NCI-H1048 (cell line): ENCODE results near the gene CCDC194.

ENCODE experiments used
- DNase-seq: peaks from one replicate; lab custom pipeline; 2025; lab: John Stamatoyannopoulos, UW

Gene CCDC194

DNA sequence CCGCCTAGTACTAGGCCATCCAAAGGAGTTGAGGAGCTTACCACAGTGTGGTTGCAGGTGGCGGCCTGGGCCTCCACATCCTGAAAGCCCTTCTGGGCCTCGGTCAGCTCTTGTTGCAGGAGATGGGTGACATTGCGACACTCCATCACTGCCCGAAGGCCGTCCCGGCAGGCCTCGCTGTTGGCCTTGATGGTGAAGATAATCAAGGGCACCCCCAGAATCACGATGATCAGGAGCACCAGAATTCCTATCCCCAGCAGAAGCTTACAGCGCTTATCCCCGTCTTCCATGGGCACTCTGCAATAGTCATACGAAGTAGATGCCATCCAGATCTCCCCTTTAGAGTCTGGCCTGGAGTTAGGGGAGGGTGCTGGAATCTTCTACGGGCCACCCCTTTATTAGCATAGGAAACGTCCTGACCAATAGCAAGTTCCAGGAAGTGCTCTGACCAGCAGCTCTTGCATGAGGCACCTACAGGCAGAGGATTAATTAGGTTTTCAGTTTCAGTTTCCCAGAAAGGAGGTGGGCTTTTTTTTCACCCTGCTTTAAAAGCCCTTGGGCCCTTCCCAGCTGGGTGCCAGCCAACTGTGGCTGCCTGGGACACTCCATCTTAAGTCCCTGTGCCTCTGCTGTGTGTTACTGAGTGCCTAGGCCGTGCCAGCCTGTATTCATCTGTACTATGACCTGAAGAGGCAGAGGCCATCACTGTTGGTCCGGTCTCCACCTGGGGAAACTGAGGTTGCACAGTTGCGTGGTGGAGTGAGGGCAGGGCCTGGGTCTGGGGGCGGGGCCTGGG, 11.5 kb upstream of the CCDC194 start, which contains the start of gene BST2:
Gene BST2 (minus strand): TSS at position 381 of the 796 bp plus-strand sequence. CDS start 55 bp downstream, at position 326.
- no peak for DNase-seq

DNA sequence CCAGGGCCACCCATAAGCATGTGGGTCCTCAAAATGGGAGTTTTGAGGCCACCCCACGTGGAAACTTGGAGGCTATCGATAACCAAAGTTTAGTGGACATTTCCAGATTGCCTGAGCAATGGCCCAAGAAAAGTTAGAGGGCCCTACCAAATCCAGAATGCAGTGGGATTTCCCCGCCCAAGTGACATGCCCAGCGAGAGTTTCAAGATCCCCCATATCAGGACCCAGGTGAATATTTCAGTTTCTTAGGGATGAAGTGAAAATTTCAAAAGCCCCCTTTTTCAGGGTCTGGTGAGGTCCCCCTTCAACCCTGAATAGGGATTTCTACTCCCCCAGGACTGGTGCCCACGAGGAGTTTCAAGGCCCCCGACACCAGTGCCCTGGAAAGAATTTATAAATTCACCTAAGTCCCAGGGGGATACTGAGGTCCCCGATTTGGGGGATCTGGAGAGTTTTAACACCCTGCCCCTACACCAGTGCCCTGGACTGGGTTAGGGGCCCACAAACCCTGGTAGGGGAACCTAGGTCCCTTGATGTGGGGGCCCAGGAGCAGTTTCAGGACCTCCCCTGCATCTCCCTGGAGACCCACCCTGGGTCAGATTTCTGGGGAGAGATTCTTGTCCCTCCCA, 10.7 kb upstream of the CCDC194 start:
- DNase-seq = no peak

DNA sequence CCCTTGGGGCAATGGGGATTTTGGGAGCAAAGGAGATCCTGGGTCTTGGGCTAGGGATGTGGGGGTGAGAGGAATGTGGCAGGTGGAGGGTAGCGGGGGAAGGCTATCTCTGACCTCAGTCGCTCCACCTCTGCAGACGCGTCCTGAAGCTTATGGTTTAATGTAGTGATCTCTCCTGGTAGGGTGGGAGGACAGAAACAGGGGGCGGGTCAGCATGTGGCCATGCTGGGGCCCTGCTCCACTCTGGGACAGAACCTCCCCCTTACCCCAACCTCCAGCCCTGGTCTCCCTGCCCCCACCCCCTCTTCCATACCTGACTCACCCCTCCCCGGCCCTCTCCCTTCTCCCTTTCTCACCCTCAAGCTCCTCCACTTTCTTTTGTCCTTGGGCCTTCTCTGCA, 10.0 kb upstream of the CCDC194 start:
- DNase-seq = no peak

DNA sequence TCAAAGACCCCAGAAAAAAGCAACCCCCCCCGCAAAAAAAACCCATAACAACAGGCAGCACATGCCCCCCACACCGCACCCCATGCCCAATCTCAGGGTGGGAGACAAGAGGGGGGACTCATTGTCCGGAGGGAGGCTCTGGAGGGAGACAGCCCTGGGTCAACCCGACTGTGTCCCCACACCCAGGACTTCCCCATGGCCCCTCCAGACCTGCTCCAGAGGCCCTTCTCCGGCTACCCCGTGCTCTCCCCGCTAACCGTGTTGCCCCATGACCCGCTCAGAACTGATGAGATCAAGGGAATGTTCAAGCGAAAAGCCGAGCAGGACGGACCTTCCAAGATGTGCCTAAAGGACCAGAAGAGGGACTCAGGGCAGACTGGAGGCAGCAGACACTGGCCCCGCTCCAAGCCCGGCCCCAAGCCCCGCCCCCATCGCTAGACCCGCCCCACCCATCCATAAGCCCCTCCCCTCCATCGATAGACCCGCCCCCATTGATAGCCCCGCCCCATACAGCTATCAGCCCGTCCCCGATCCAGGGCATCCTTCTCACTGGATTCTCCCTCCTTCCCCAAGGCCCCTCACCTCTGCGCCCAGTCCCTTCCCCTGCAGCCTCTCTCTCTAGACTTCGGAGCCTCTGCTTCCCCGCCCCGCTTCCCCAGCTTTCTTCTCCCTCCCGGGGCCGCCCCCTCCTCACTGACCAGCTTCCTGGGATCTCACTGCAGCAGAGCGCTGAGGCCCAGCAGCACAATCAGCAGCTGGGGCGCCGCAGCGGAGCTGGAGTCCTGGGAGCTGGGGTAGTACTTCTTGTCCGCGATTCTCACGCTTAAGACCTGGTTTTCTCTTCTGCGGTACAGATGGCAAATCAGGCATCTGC, 9.2 kb upstream of the CCDC194 start:
- no peak for DNase-seq

- no peak for DNase-seq
Measured at GRCh38 chr19:17401628-17402027, 7.6 kb upstream of the CCDC194 start.

DNA sequence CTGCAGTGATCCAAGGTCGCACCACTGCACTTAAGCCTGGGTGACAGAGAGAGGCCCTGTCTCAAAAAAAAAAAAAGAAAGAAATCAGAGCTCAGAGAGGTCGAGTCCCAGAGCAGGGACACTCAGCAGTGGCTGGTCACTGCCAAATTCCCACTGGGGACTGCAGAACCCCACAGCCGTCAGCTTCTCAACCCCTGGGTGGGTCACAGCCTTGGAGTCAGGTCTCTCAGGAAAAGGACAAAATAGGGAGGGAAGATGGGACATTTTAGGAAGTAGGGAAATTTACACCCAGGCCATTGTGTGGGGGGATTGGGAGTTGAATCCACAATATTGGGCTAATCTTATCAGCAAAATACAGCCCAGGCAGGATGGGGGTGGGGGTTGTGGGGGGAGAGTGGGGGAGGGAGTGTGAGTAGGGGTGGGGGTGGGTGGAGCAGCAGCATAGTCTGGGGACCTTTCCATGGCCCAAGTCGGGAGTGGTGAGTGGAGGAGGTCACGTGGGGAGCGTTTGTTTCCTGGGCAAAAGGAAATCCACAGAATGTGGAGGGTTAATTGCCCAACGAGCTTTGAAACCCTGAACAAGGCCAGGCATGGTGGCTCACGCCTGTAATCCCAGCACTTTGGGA, 5.0 kb upstream of the CCDC194 start:
- DNase-seq = no peak

DNA sequence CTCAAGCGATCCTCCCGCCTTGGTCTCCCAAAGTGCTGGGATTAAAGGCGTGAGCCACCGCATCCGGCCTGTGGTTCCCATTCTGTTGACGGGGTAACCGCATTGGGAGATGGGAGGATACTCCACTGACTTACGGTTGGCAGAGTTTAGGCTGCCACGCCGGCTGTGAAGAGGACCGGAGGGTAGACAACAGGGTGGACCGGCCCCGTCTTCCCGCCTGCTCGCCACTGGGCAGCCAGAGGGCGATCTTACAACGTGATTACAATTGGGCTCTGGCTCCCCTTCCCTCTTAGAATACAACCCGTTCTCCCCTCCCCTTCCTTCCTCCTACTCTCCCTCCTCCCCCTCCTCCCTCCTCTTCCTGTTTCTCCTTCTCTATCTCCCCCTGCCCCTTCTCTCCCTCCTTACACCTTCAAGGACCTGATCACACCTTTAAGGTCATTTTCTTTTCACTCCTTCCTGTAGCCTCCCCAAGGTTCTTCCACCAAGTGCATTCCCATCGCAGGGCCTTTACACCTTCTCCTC, 957 bp upstream of the CCDC194 start:
- no peak for DNase-seq

GRCh38 chr19:17393002-17393401, 994 bp downstream of the CCDC194 start:
- DNase-seq = no peak

DNA sequence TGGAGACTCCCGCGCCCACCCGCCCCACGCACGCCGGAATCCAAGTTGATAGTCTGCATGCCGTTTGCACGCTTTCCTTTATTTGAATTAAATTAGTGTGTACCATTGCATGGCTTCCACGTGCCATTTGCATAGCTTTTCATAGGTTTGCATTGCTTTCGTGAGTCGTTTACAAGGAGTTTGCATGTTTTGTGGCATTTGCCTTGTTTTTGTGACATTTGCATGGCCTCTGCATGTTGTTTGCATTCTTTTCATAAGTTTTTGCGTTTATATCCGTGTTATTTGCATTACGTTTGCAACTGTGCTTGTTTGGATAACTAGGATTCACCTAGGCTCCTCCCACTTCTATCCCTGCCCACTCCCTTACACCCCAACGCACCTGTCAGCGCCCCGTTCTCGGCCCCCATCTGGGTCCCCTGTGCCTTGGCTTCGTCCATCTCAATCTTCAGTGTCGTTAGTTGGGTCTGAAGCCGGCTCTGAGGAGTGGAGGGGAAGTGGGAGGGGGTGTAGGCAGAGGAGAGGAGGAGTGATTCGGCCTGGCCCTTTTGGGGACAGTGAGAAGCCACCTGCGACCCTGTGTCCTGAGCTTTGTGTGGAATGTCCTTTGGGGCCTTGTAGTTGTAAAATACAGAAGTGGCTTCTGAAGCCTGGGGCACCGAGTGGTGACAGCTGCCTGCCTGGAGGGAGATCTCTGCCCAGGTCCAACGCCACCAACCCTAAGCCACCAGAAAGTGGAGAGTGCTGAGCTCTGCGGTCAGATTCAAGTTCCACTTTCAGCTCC, 2.4 kb downstream of the CCDC194 start:
- DNase-seq = no peak

DNA sequence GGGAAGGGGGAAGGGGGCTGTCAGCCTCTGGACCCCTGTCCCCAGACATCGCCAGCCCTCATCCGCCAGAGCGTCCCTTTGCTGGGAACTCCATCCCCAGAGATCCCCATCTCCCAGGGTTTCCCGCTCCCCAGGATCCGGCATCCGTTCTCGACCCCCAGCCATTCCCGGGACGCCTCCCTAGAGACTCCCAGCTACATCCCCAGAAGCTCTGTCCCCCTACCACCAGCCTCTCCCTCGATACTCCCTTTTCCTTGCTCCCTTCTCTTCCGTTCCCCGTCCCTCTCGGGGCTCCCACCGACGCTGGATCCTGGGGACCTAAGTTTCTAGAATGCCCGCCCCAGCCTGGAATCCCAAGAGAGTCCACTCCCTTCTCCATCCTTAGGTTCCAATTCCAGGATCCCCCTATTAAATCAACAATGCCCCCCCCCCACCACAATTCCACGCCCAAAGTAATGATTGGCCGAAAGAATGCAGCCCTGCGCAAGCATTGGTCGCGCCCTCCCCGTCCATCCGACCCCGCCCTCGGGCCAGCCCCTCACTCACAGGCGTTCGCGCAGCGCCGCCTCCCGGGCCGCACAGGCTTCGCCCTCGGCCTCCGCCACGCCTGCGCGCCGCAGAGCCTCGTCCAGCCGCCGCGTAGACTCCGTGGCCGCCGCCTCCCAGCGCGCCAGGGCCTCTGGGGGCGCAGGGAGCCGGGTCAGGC, 3.2 kb downstream of the CCDC194 start:
- DNase-seq = peak; percentile 84

DNA sequence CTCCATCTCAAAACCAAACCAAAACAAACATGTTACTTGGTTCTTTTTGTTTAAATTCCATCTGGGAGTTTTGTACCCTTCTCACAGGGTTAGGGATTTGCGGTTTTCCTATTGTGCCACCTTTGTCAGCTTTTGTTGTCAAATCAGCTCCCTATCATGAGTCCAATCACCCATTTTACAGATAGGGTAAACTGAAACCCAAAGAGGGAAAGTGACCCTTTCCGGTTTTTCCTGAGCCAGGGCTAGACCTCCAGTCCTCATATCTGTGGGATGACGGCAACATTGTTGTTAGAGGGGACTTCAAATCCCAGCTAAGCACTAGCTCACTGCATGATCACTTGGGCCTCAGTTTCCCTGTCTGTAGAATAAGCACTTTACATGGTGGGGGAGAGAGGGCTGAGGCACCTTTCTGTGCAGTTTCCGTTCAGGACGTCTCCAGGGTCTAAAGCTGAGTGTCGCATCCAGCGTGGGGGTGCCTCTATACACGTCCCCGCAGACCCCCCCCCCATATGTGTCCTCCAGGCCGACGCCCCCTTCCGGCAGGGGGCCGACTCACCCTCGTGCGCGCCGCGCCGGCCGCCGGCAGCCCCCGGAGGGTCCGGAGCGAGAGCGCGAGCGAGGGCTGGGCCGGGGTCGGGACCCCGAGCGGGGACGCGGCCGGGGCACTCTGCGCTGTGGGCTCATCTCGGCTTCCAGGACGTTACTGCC, 3.9 kb downstream of the CCDC194 start:
- no peak for DNase-seq

- DNase-seq = no peak
Measured at GRCh38 chr19:17389288-17389687, 4.7 kb downstream of the CCDC194 start.

DNA sequence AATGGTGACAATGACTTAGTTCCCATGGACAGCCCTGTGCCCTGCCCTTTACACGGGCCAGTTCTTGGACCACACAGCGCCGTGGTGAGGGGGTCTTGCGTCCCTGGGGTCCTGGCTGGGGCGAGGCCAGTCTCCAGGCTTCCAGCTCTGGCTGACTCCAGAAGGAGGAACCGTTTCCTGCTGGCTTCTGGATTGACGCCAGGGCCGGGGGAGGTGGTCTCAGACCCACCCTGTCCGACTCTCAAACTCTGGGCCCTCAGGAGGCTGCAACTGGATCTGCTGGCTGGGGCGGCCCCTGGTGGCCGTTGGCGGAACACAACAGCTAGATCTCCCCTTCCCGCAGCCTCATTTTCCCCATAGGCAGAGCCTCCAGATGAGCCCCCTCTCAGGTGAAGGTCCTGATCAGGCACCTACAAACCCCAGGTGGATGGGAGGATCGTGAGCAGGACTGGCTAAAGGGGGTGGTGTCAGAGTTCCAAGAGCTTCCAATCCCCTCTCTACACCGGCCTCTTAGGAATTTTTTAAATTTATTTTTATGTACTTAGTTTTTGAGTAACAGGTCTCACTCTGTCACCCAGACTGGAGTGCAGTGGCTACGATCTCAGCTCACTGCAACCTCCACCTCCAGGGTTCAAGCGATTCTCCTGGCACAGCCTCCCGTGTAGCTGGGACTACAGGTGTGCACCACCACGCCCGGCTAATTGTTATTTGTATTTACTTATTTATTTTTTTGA, 8.0 kb downstream of the CCDC194 start:
- DNase-seq = no peak

GRCh38 chr19:17380426-17381138, 13.4 kb downstream of the CCDC194 start:
- no peak for DNase-seq

GRCh38 chr19:17379221-17379631, 14.8 kb downstream of the CCDC194 start:
- no peak for DNase-seq

GRCh38 chr19:17378271-17378670, 15.7 kb downstream of the CCDC194 start:
- no peak for DNase-seq

DNA sequence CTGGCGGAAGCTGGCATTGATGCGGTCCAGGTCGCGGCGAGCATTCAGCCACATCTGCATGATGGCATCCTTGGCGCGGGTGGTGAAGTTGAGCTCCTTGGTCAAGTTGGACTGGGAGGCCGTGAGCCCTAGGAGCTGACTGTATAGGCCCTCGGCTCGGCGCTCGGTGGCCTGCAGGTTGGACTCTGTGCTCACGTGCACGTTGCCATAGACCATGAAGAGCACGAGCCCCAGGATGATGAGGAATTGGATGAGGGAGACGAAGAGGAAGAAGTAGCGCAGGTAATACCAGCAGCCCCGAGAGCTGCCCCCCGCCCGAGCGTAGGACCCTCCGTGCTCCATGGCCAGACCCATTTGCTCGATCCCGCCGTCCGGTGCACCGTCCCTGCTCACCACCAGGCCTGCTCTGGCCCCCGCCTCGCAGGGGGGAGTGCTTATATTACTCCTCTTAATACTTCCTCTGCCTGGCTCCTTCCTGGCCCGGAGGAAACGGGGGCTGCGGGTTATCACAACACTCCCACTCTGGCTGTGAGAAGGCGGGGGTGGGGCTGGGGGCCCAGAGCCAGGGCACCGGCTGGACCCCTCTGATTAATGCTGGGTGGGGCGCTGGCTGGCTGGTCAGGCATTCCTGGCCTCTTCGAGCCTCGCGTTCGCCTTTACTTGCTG, 16.9 kb downstream of the CCDC194 start, which contains the start of gene PLVAP:
Gene PLVAP (minus strand): TSS at position 408 of the 666 bp plus-strand sequence. CDS start 54 bp downstream, at position 354.
- no peak for DNase-seq
